ENCODE measurements around the gene WASF3.

- TF ChIP-seq, protein P1, sequence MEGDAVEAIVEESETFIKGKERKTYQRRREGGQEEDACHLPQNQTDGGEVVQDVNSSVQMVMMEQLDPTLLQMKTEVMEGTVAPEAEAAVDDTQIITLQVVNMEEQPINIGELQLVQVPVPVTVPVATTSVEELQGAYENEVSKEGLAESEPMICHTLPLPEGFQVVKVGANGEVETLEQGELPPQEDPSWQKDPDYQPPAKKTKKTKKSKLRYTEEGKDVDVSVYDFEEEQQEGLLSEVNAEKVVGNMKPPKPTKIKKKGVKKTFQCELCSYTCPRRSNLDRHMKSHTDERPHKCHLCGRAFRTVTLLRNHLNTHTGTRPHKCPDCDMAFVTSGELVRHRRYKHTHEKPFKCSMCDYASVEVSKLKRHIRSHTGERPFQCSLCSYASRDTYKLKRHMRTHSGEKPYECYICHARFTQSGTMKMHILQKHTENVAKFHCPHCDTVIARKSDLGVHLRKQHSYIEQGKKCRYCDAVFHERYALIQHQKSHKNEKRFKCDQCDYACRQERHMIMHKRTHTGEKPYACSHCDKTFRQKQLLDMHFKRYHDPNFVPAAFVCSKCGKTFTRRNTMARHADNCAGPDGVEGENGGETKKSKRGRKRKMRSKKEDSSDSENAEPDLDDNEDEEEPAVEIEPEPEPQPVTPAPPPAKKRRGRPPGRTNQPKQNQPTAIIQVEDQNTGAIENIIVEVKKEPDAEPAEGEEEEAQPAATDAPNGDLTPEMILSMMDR (conservative IDR thresholded peaks at IDR 0.05 in 1 of 2, IDR thresholded peaks at IDR 0.05 in 1 of 2; ENCODE audit: extremely low read depth in 1 of 2, insufficient read depth in 1 of 2, low read depth in 1 of 2, low read length in 2 of 2): no peak
- TF ChIP-seq EZH2 (IDR thresholded peaks at IDR 0.05; ENCODE audit: borderline replicate concordance, low read length): no peak
Observed at GRCh38 chr13:26571518-26571917, 14.0 kb downstream of the WASF3 start.

All from mammary epithelial cell (primary cell).